K562 (cell line): ENCODE data around the gene LY6G6F. TPM values are rescaled to one million over a fixed set of nuclear protein-coding genes. Genes with fewer than 3 reads are reported as not detected.

ENCODE experiments used
- DMBX1 ChIP-seq: fragments of 250-450 bp; sonication (Bioruptor Pico); IDR thresholded peaks from 2 replicates; pipeline ENCODE4 v1.8.0; 2022; ENCODE audit warnings: inconsistent platforms, mild to moderate bottlenecking, moderate library complexity, borderline replicate concordance
- ELF1 ChIP-seq: fragments of 200-800 bp; sonication (Bioruptor generic); IDR thresholded peaks from 2 replicates; pipeline ENCODE4 v1.6.1; 2016; ENCODE audit warnings: missing genetic modification characterization, missing compliant biosample characterization
- FIP1L1 ChIP-seq: fragments of 200-400 bp; formaldehyde crosslinking; IDR thresholded peaks from 2 replicates; pipeline ENCODE4 v1.6.1; 2018; ENCODE audit warnings: mild to moderate bottlenecking, low read depth, low read length; ENCODE audit not compliant: poor library complexity, severe bottlenecking
- MYNN ChIP-seq, 2 experiments: sonication (generic); formaldehyde crosslinking in 1 of 2; IDR thresholded peaks; 2 replicates each; pipeline versions ENCODE4 v1.5.0 to v1.6.1; 2016 to 2020; ENCODE audit warnings: antibody characterized with exemption in 1 of 2, missing genetic modification reagents in 1 of 2
- NCOA2 ChIP-seq, 2 experiments: fragments of 450-650 bp; IDR thresholded peaks; 2 replicates each; pipeline ENCODE4 v1.6.1; 2018; ENCODE audit warnings: mild to moderate bottlenecking in 2 of 2, moderate library complexity in 1 of 2; ENCODE audit not compliant: partially characterized antibody in 2 of 2
- NR3C1 ChIP-seq: sonication (generic); formaldehyde crosslinking; IDR thresholded peaks from 2 replicates; pipeline ENCODE4 v1.8.1; 2022; ENCODE audit warnings: missing genetic modification reagents
- NUFIP1 ChIP-seq: fragments of 450-650 bp; IDR thresholded peaks from 2 replicates; pipeline ENCODE4 v1.6.1; 2018; ENCODE audit not compliant: partially characterized antibody
- OTX1 ChIP-seq: fragments of 450-650 bp; formaldehyde crosslinking; IDR thresholded peaks from 2 replicates; pipeline ENCODE4 v1.4.0; 2022; ENCODE audit warnings: mild to moderate bottlenecking
- PBX2 ChIP-seq, 2 experiments: IDR thresholded peaks in 1 of 2; conservative IDR thresholded peaks in 1 of 2; 2 replicates each; pipeline ENCODE4 v1.6.1; 2016; ENCODE audit warnings: low read depth in 2 of 2, mild to moderate bottlenecking in 1 of 2, missing compliant biosample characterization in 1 of 2, missing genetic modification characterization in 1 of 2, moderate library complexity in 1 of 2
- PHB ChIP-seq: fragments of 250-450 bp; sonication (Bioruptor Pico); IDR thresholded peaks from 2 replicates; pipeline ENCODE4 v1.5.0; 2021
- PHF8 ChIP-seq: fragments of 200-600 bp; sonication (generic); IDR thresholded peaks from 2 replicates; pipeline ENCODE4 v1.6.1; 2012; ENCODE audit warnings: mixed run types, mild to moderate bottlenecking, inconsistent platforms, low read length, moderate library complexity, borderline replicate concordance
- POLR3G ChIP-seq: IDR thresholded peaks from 2 replicates; pipeline ENCODE4 v1.6.1; 2011; ENCODE audit not compliant: insufficient read length, insufficient replicate concordance; ENCODE audit errors: extremely low read depth
- RBM39 ChIP-seq: fragments of 200-400 bp; formaldehyde crosslinking; optimal IDR thresholded peaks from 2 replicates; pipeline ENCODE3; 2018; ENCODE audit warnings: low read depth, low read length
- SAFB2 ChIP-seq: fragments of 200-400 bp; formaldehyde crosslinking; IDR thresholded peaks from 2 replicates; pipeline ENCODE4 v1.6.1; 2018; ENCODE audit warnings: borderline replicate concordance, low read length, low read depth, moderate library complexity; ENCODE audit not compliant: severe bottlenecking
- STAT5A ChIP-seq: IDR thresholded peaks from 2 replicates; pipeline ENCODE4 v1.6.1; 2012; ENCODE audit warnings: low read length, inconsistent platforms, borderline replicate concordance
- TAF15 ChIP-seq: fragments of 200-400 bp; formaldehyde crosslinking; IDR thresholded peaks from 2 replicates; pipeline ENCODE4 v1.6.1; 2017; ENCODE audit warnings: mild to moderate bottlenecking, low read depth, low read length, moderate library complexity
- TFAP4 ChIP-seq: sonication (generic); formaldehyde crosslinking; IDR thresholded peaks from 2 replicates; pipeline ENCODE4 v1.8.0; 2022; ENCODE audit warnings: missing genetic modification reagents, mild to moderate bottlenecking, moderate library complexity, borderline replicate concordance
- ZNF551 ChIP-seq: fragments of 250-450 bp; sonication (Bioruptor Pico); IDR thresholded peaks from 2 replicates; pipeline ENCODE4 v1.5.0; 2021; ENCODE audit warnings: mild to moderate bottlenecking, moderate library complexity
- ZNF584 ChIP-seq: fragments of 200-800 bp; sonication (Bioruptor generic); IDR thresholded peaks from 2 replicates; pipeline ENCODE4 v1.6.1; 2016; ENCODE audit warnings: low read depth, mild to moderate bottlenecking, missing genetic modification characterization, missing compliant biosample characterization
- polyA plus RNA-seq, 8 experiments: library from polyadenylated mRNA; depleted of rRNA in 4 of 8; stranded (reverse) in 5 of 8; unstranded in 3 of 8; fragments of >200 nt; fragmentation: Nextera tagmentation in 2 of 8; fragmentation: Illumina TruSeq in 1 of 8; extraction: Ambion mirVana in 2 of 8; extraction: Trizol in 1 of 8; gene quantifications; 2 replicates each; pipeline versions ENCODE4 v1.2.1 to v1.2.3, GENCODE V29; 2011 to 2014; ENCODE audit warnings: inconsistent platforms in 1 of 8, missing spikeins in 1 of 8
- total RNA-seq, 7 experiments: library from RNA; depleted of rRNA in 6 of 7; stranded (reverse); fragments of >200 nt in 6 of 7; fragmentation: Illumina TruSeq in 2 of 7; extraction: Trizol in 2 of 7; gene quantifications; 2 replicates each; pipeline versions ENCODE4 v1.2.1 to v1.2.3, GENCODE V29; 2011 to 2021; ENCODE audit warnings: low replicate concordance in 1 of 7
- TF ChIP-seq, protein P1 (sequence below): fragments of 250-450 bp; sonication (Bioruptor Pico); IDR thresholded peaks from 2 replicates; pipeline ENCODE4 v1.8.0; 2021; ENCODE audit warnings: moderate library complexity, mild to moderate bottlenecking, inconsistent platforms
- TF ChIP-seq, protein P2 (sequence below): IDR thresholded peaks from 2 replicates; pipeline ENCODE4 v1.6.1; 2012; ENCODE audit warnings: low read depth, low read length, improper control_type of control experiment, borderline replicate concordance

LY6G6F gene
- total and polyA plus RNA-seq, 9 of the 15 experiments (the other 6 are each of a cell fraction or from before 2014, with no cell fraction given), result 0.14 to 0.50 (median 0.28) TPM; not detected in 2

DNA sequence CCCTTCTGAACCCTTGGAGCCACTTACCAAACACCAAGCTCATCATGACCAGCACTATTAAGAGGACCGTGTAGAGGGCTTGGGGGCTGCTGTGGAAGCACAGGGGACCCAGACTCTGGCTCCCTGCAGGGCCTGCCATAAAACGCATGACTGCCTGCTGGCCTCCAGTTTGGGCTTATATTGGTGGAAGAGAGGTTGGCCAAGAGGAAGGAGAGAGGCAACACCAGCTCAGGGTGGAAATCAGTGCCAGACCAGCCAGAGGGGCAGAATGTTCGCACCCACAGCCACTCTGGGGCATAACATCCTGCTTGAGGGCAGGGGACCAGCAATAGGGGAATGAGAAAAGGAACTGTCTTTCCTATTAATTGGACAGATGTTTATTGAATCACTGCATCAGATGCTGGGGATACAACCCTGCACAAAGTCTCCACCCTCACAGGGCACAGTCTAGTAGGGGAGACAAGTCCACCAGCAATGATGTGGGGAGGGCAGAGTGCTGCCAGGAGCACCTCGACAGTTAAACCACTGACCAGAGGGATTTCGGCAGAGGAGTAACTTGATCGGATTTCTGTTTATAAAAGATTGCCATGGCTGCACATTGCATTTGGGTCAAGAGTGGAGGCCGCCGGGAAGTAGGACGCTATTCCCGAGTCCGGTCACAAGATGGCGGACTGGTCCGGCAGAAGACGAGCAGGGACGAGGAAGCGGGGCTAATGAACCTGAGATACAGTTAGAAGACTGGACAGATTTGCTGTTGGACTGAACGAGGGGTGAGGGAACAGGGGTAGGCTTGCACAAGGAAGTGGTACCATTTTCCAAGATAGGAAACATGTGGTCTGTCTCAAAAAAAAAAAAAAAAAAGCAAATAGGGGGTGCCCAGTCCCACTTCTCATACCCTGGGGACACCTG is 26.2 kb upstream of the LY6G6F start, which contains the start of gene LY6G5C (continued):
- TF ChIP-seq ZNF584 (CRISPR knock-in tag) (no peak), OTX1 (CRISPR knock-in tag) (no peak), NUFIP1 (no peak), STAT5A (no peak), PBX2 (CRISPR knock-in tag; IDR thresholded peaks at IDR 0.05; ENCODE audit: low read depth) (no peak), PBX2 (tag; conservative IDR thresholded peaks at IDR 0.05; ENCODE audit: low read depth) (no peak), SAFB2 (no peak), ZNF551 (no peak), POLR3G (no peak), PHB (CRISPR knock-in tag) (no peak), MYNN (IDR thresholded peaks at IDR 0.05) (no peak), MYNN (CRISPR knock-in tag; IDR thresholded peaks at IDR 0.05) (no peak; the same call in 1 of the 2 replicates), TAF15 (no peak), ELF1 (tag) (peak; percentile 66), PHF8 (no peak), FIP1L1 (no peak), DMBX1 (CRISPR knock-in tag) (0 out of 2 replicates have a peak, but pooled peaks have one; percentile 59), RBM39 (no peak), NR3C1 (CRISPR knock-in tag) (no peak), NCOA2 (IDR thresholded peaks at IDR 0.05; ENCODE audit: partially characterized antibody in 2 of 2) (no peak), TFAP4 (no peak; the same call in 1 of the 2 replicates)
- TF ChIP-seq, protein P1, sequence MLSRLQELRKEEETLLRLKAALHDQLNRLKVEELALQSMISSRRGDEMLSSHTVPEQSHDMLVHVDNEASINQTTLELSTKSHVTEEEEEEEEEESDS (CRISPR knock-in tag), result no peak
- TF ChIP-seq, protein P2, sequence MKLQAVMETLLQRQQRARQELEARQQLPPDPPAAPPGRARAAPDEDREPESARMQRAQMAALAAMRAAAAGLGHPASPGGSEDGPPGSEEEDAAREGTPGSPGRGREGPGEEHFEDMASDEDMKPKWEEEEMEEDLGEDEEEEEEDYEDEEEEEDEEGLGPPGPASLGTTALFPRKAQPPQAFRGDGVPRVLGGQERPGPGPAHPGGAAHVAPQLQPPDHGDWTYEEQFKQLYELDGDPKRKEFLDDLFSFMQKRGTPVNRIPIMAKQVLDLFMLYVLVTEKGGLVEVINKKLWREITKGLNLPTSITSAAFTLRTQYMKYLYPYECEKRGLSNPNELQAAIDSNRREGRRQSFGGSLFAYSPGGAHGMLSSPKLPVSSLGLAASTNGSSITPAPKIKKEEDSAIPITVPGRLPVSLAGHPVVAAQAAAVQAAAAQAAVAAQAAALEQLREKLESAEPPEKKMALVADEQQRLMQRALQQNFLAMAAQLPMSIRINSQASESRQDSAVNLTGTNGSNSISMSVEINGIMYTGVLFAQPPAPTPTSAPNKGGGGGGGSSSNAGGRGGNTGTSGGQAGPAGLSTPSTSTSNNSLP, result 0 out of 2 replicates have a peak, but pooled peaks have one; percentile 41
